ENCODE results near the gene FREY1.

FREY1 gene

DNA sequence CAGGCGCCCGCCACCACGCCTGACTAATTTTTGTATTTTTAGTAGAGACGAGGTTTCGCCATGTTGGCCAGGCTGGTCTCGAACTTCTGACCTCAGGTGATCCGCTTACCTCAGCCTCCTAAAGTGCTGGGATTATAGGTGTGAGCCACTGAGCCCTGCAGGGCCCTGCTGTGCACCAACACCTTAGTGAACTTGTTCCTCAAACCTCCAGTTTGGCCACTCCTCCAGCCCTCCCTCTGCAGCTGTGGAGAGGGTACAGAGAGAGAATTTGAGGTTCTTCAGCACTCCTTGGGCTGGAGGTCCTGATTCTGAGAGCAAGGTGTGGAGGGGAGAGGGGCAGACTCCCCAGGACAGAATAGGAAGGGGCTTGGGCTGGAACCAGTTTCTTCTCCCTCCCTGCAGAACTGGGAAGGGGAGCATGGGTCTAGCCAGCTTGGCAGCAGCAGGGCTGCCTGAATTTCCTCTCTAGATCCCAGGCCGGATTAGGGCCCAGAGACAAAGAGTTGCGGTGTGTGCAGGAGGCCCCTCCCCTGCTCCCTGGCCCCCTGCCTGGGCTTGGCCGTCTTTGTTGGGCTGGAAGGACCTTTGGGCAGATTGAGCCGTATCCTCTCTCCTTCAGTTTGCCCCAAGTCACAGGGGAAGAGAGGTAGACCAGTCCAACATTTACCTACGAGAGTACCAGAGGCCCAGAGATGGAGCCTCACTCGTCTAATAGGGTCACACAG is 12.9 kb upstream of the FREY1 start:
- peak in 2 of 3 donors; percentile 31 to 41 for DNase-seq
- Histone ChIP-seq H3K27ac (ENCODE audit: insufficient read depth in 1 of 2, low read depth in 1 of 2, low read length in 2 of 2, poor library complexity in 1 of 2, severe bottlenecking in 2 of 2) (no peak overlapping the region), H3K9me3 (ENCODE audit: control extremely low read depth in 1 of 5, control insufficient read depth in 4 of 5, insufficient read depth in 2 of 5, low read depth in 1 of 5, low read length in 4 of 5) (no peaks in the 10 kb centered on the region), H3K36me3 (ENCODE audit: control insufficient read depth in 4 of 4, insufficient read depth in 4 of 4, low read length in 3 of 4) (peaks cover 0 to 15% (median 5%) of the 10 kb centered on the region in 4 experiments), H3K4me1 (ENCODE audit: control extremely low read depth in 1 of 4, control insufficient read depth in 4 of 4, insufficient read depth in 4 of 4, low read length in 3 of 4) (peaks cover 4 to 57% (median 47%) of the 10 kb centered on the region in 4 experiments), H3K4me3 (ENCODE audit: control insufficient read depth in 1 of 7, extremely low read depth in 1 of 7, insufficient read depth in 4 of 7, low read depth in 2 of 7, low read length in 6 of 7) (no peak overlapping the region), H3K27me3 (replicated peaks in 2 of 5; ENCODE audit: control insufficient read depth in 4 of 5, insufficient read depth in 5 of 5, low read length in 4 of 5) (peaks cover 0 to 38% (median 9%) of the 10 kb centered on the region in 5 experiments)
- WGBS (ENCODE audit: insufficient coverage) = 70% methylated on average over 12 of the region's 13 CpGs
- CTCF ChIA-PET = interaction anchor here (0.6 to 1.0 kb wide), 2 partner anchors 48 to 641 kb away, joined by 3 read pairs; no protein-coding TSS in a partner anchor
- POLR2A ChIA-PET = no interaction called here

- Histone ChIP-seq H3K27ac (ENCODE audit: insufficient read depth in 1 of 2, low read depth in 1 of 2, low read length in 2 of 2, poor library complexity in 1 of 2, severe bottlenecking in 2 of 2) (no peak overlapping the region), H3K27me3 (replicated peaks in 2 of 5; ENCODE audit: control insufficient read depth in 4 of 5, insufficient read depth in 5 of 5, low read length in 4 of 5) (peaks cover 0 to 30% (median 6%) of the 10 kb centered on the region in 5 experiments), H3K9me3 (ENCODE audit: control extremely low read depth in 1 of 5, control insufficient read depth in 4 of 5, insufficient read depth in 2 of 5, low read depth in 1 of 5, low read length in 4 of 5) (no peaks in the 10 kb centered on the region), H3K4me1 (ENCODE audit: control extremely low read depth in 1 of 4, control insufficient read depth in 4 of 4, insufficient read depth in 4 of 4, low read length in 3 of 4) (peaks cover 4 to 57% (median 47%) of the 10 kb centered on the region in 4 experiments), H3K36me3 (ENCODE audit: control insufficient read depth in 4 of 4, insufficient read depth in 4 of 4, low read length in 3 of 4) (peaks cover 0 to 23% (median 11%) of the 10 kb centered on the region in 4 experiments), H3K4me3 (ENCODE audit: control insufficient read depth in 1 of 7, extremely low read depth in 1 of 7, insufficient read depth in 4 of 7, low read depth in 2 of 7, low read length in 6 of 7) (peak overlapping the region; percentile 50 to 98 (median 93))
- WGBS (ENCODE audit: insufficient coverage) = 44% methylated on average over 4 of the region's 7 CpGs
- ChIA-PET POLR2A (interaction anchor here (2.3 kb wide), 1 partner anchor 20 kb away, joined by 6 read pairs; no protein-coding TSS in a partner anchor), CTCF (interaction anchor here (1.3 kb wide), 1 partner anchor 46 kb away, joined by 5 read pairs; no protein-coding TSS in a partner anchor)
- peak in 1 of 3 donors; percentile 40 for DNase-seq
These were observed 12.0 kb upstream of the FREY1 start for GRCh38 chr11:45918962-45919675.

DNA sequence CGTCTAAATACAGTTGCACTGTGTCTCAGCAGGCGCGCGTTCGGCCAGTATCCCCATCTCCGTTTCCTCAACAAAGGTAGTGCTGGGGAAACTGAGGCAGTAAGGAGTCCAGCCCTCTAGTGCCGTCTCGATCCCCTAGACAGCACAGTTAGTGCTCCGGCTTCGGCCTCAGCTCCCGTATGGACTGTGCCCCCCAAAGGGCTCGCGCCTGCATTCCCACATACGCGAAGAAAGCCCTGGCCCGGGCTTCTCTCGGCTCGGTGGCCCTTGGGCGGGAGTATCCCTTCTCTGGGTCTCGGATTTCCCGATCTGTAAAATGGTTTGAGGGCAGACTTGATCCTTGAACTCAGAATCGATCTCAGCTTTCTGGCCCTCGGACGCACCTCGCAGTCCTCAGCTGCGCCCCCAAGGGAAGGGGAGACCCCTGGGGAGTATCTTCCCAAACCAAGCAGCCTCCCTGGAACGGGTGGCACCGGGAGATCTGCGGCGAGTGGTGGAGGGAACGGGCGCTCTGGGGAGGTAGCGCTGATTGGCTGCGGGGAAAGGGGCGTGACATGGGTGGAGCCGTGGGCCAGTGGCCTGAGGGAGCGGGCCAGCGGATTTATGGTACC is 11.4 kb upstream of the FREY1 start:
- Histone ChIP-seq H3K9me3 (ENCODE audit: control extremely low read depth in 1 of 5, control insufficient read depth in 4 of 5, insufficient read depth in 2 of 5, low read depth in 1 of 5, low read length in 4 of 5) (no peaks in the 10 kb centered on the region), H3K4me1 (ENCODE audit: control extremely low read depth in 1 of 4, control insufficient read depth in 4 of 4, insufficient read depth in 4 of 4, low read length in 3 of 4) (peaks cover 4 to 56% (median 46%) of the 10 kb centered on the region in 4 experiments), H3K27ac (ENCODE audit: insufficient read depth in 1 of 2, low read depth in 1 of 2, low read length in 2 of 2, poor library complexity in 1 of 2, severe bottlenecking in 2 of 2) (peak overlapping the region in 1 of 2 experiments; percentile 95), H3K27me3 (replicated peaks in 2 of 5; ENCODE audit: control insufficient read depth in 4 of 5, insufficient read depth in 5 of 5, low read length in 4 of 5) (peaks cover 0 to 26% (median 6%) of the 10 kb centered on the region in 5 experiments), H3K4me3 (ENCODE audit: control insufficient read depth in 1 of 7, extremely low read depth in 1 of 7, insufficient read depth in 4 of 7, low read depth in 2 of 7, low read length in 6 of 7) (peak overlapping the region; percentile 50 to 98 (median 93)), H3K36me3 (ENCODE audit: control insufficient read depth in 4 of 4, insufficient read depth in 4 of 4, low read length in 3 of 4) (peaks cover 0 to 29% (median 15%) of the 10 kb centered on the region in 4 experiments)
- 0% methylated on average over 25 of the region's 38 CpGs for WGBS (ENCODE audit: insufficient coverage)
- peak; percentile 40 to 43 (median 41) for DNase-seq
- ChIA-PET CTCF (interaction anchor here (0.8 to 1.3 kb wide), 3 partner anchors 8 to 47 kb away, joined by 3 to 5 read pairs (median 3); no protein-coding TSS in a partner anchor), POLR2A (interaction anchor here (2.3 kb wide), 1 partner anchor 20 kb away, joined by 6 read pairs; no protein-coding TSS in a partner anchor)

GRCh38 chr11:45917623-45918330 is 10.7 kb upstream of the FREY1 start, which contains the start of gene PEX16:
Gene PEX16, minus strand, starts transcription at chr11:45917877. Its CDS starts 66 bp downstream, at chr11:45917811.
- Histone ChIP-seq H3K27ac (ENCODE audit: insufficient read depth in 1 of 2, low read depth in 1 of 2, low read length in 2 of 2, poor library complexity in 1 of 2, severe bottlenecking in 2 of 2) (peak within 1 kb of the TSS; percentile 83 to 95), H3K27me3 (replicated peaks in 2 of 5; ENCODE audit: control insufficient read depth in 4 of 5, insufficient read depth in 5 of 5, low read length in 4 of 5) (peaks cover 0 to 19% (median 3%) of the 10 kb centered on the region in 5 experiments), H3K36me3 (ENCODE audit: control insufficient read depth in 4 of 4, insufficient read depth in 4 of 4, low read length in 3 of 4) (peaks cover 0 to 35% (median 21%) of the 10 kb centered on the region in 4 experiments), H3K4me1 (ENCODE audit: control extremely low read depth in 1 of 4, control insufficient read depth in 4 of 4, insufficient read depth in 4 of 4, low read length in 3 of 4) (peaks cover 4 to 50% (median 39%) of the 10 kb centered on the region in 4 experiments), H3K9me3 (ENCODE audit: control extremely low read depth in 1 of 5, control insufficient read depth in 4 of 5, insufficient read depth in 2 of 5, low read depth in 1 of 5, low read length in 4 of 5) (no peaks in the 10 kb centered on the region), H3K4me3 (ENCODE audit: control insufficient read depth in 1 of 7, extremely low read depth in 1 of 7, insufficient read depth in 4 of 7, low read depth in 2 of 7, low read length in 6 of 7) (peak within 1 kb of the TSS; percentile 86 to 98 (median 93))
- WGBS (ENCODE audit: insufficient coverage) = under 1% methylated on average over 43 of the region's 45 CpGs
- POLR2A ChIA-PET = interaction anchor here (2.3 kb wide), 1 partner anchor 19 kb away, joined by 6 read pairs; no protein-coding TSS in a partner anchor
- CTCF ChIA-PET = interaction anchor here (0.8 to 1.3 kb wide), 4 partner anchors 9 to 48 kb away, joined by 3 to 5 read pairs (median 3); no protein-coding TSS in a partner anchor
- peak; percentile 99 to 100 (median 99) for DNase-seq

GRCh38 chr11:45917286-45917622 is 10.2 kb upstream of the FREY1 start:
- POLR2A ChIA-PET = interaction anchor here (2.3 kb wide), 1 partner anchor 19 kb away, joined by 6 read pairs; no protein-coding TSS in a partner anchor
- Histone ChIP-seq H3K36me3 (ENCODE audit: control insufficient read depth in 4 of 4, insufficient read depth in 4 of 4, low read length in 3 of 4) (peaks cover 0 to 35% (median 24%) of the 10 kb centered on the region in 4 experiments), H3K4me1 (ENCODE audit: control extremely low read depth in 1 of 4, control insufficient read depth in 4 of 4, insufficient read depth in 4 of 4, low read length in 3 of 4) (peaks cover 4 to 44% (median 34%) of the 10 kb centered on the region in 4 experiments), H3K9me3 (ENCODE audit: control extremely low read depth in 1 of 5, control insufficient read depth in 4 of 5, insufficient read depth in 2 of 5, low read depth in 1 of 5, low read length in 4 of 5) (no peaks in the 10 kb centered on the region), H3K27me3 (replicated peaks in 2 of 5; ENCODE audit: control insufficient read depth in 4 of 5, insufficient read depth in 5 of 5, low read length in 4 of 5) (peaks cover 0 to 14% (median 3%) of the 10 kb centered on the region in 5 experiments), H3K27ac (ENCODE audit: insufficient read depth in 1 of 2, low read depth in 1 of 2, low read length in 2 of 2, poor library complexity in 1 of 2, severe bottlenecking in 2 of 2) (peak overlapping the region; percentile 83 to 95), H3K4me3 (ENCODE audit: control insufficient read depth in 1 of 7, extremely low read depth in 1 of 7, insufficient read depth in 4 of 7, low read depth in 2 of 7, low read length in 6 of 7) (peak overlapping the region; percentile 86 to 98 (median 93))
- WGBS (ENCODE audit: insufficient coverage) = 12% methylated on average over 6 of the region's 16 CpGs
- no peak for DNase-seq
- CTCF ChIA-PET = interaction anchor here (0.8 to 1.0 kb wide), 3 partner anchors 9 to 48 kb away, joined by 3 read pairs; no protein-coding TSS in a partner anchor

GRCh38 chr11:45915446-45915845 is 8.4 kb upstream of the FREY1 start:
- Histone ChIP-seq H3K27me3 (replicated peaks in 2 of 5; ENCODE audit: control insufficient read depth in 4 of 5, insufficient read depth in 5 of 5, low read length in 4 of 5) (no peaks in the 10 kb centered on the region), H3K4me3 (ENCODE audit: control insufficient read depth in 1 of 7, extremely low read depth in 1 of 7, insufficient read depth in 4 of 7, low read depth in 2 of 7, low read length in 6 of 7) (no peak overlapping the region), H3K4me1 (ENCODE audit: control extremely low read depth in 1 of 4, control insufficient read depth in 4 of 4, insufficient read depth in 4 of 4, low read length in 3 of 4) (peaks cover 4 to 36% (median 31%) of the 10 kb centered on the region in 4 experiments), H3K27ac (ENCODE audit: insufficient read depth in 1 of 2, low read depth in 1 of 2, low read length in 2 of 2, poor library complexity in 1 of 2, severe bottlenecking in 2 of 2) (no peak overlapping the region), H3K9me3 (ENCODE audit: control extremely low read depth in 1 of 5, control insufficient read depth in 4 of 5, insufficient read depth in 2 of 5, low read depth in 1 of 5, low read length in 4 of 5) (no peaks in the 10 kb centered on the region), H3K36me3 (ENCODE audit: control insufficient read depth in 4 of 4, insufficient read depth in 4 of 4, low read length in 3 of 4) (peaks cover 0 to 50% (median 34%) of the 10 kb centered on the region in 4 experiments)
- 94% methylated on average over 9 of the region's 13 CpGs for WGBS (ENCODE audit: insufficient coverage)
- POLR2A ChIA-PET = no interaction called here
- CTCF ChIA-PET = interaction anchor here (0.5 to 0.9 kb wide), 2 partner anchors 15 to 173 kb away, joined by 3 read pairs; no protein-coding TSS in a partner anchor
- no peak for DNase-seq

All from common myeloid progenitor, CD34-positive (primary cell).